Measurements from ENCODE around the gene CSTPP1. TPM values are rescaled to one million over a fixed set of nuclear protein-coding genes. Genes with fewer than 3 reads are reported as not detected.
A peak's percentile ranks its signal among the peaks of the same experiment; 100 is the strongest.

CSTPP1 gene
- total RNA-seq, 1 donor from 2014 or later, result 29.6 TPM

DNA sequence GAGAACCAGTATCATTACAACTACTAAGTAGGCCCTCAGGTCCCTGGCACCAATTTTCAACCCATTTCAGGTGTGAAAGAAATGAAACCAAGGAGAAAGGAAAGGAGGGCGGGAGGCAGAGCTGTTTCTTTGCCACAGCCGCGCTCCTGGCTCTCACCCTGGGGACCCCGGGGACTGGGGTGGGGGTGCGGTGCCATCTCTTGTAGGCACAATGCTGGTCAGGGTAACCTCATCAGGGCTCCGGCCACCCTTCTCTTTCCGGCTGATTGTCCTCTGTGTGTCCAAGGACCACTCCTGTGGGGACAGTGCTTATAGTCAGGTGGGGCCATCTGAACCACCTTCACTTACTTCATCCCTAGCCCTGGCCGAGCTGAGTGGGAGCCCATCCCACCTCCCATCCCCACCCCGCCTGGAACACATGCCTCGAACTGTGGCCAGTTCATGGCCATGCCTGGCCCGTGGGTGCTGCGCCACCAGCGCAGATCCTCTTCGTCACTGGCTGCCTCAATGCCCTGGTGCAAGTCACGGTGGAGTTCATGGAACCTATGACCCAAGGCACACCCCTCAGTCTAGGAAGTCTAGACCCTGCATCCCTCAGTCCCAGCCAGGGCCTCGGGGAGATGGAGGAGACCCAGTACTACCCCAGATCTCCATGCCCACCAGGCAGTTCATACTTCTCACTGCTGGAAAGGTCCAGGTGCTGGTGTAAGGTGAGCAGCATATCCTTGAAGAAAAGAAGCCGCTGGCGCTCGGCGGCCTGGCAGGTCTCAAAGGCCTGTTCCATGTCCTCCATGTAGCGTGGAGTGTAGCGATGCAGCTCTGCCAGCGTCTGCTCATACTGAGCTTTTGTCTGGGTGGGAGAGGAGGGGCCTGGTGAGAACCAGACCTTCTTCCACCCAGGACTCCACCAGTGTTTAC, 242.4 kb downstream of the CSTPP1 start:
- Mint-ChIP-seq H3K4me3 (ENCODE audit: unreplicated experiment) (peak overlapping the region; percentile 12), H3K27ac (ENCODE audit: unreplicated experiment) (no peak overlapping the region), H3K27me3 (ENCODE audit: low read depth, unreplicated experiment) (no peaks in the 10 kb centered on the region), H3K4me1 (ENCODE audit: low read depth, unreplicated experiment) (peaks cover 7% of the 10 kb centered on the region), H3K36me3 (ENCODE audit: low read depth, unreplicated experiment) (peaks cover 8% of the 10 kb centered on the region), H3K9me3 (ENCODE audit: unreplicated experiment) (no peaks in the 10 kb centered on the region)
- TF ChIP-seq EZH2 (IDR thresholded peaks at IDR 0.05; ENCODE audit: insufficient read depth, low read length) (no peak), CTCF (IDR thresholded peaks at IDR 0.05; ENCODE audit: insufficient read depth, low read depth, low read length) (no peak)
- Histone ChIP-seq H2AFZ (ENCODE audit: low read depth, low read length) (no peak overlapping the region), H3K79me2 (ENCODE audit: insufficient read depth, low read length) (peaks cover 43% of the 10 kb centered on the region), H3K9me3 (ENCODE audit: insufficient read depth, low read depth, low read length) (no peaks in the 10 kb centered on the region), H3K4me1 (ENCODE audit: insufficient read depth, low read length) (peaks cover 18% of the 10 kb centered on the region), H3K4me2 (ENCODE audit: low read length) (no peak overlapping the region), H3K27me3 (ENCODE audit: insufficient read depth, low read length) (no peaks in the 10 kb centered on the region), H3K27ac (ENCODE audit: low read depth, low read length) (no peak overlapping the region), H3K4me3 (ENCODE audit: insufficient read depth, low read depth, low read length) (no peak overlapping the region), H3K9ac (ENCODE audit: low read length) (no peak overlapping the region), H3K36me3 (ENCODE audit: insufficient read depth, low read length) (peaks cover 12% of the 10 kb centered on the region), H4K20me1 (ENCODE audit: insufficient read depth, low read length) (peaks cover 25% of the 10 kb centered on the region)
- FAIRE-seq, result no peak
- DNase-seq (ENCODE audit: low read depth), result no peak

- DNase-seq (ENCODE audit: low read depth) (no peak), FAIRE-seq (no peak)
- no peaks in the 10 kb centered on the region for H3K27me3 ChIP-seq (ENCODE audit: insufficient read depth, low read length)
- no peak overlapping the region for H2AFZ ChIP-seq (ENCODE audit: low read depth, low read length)
- no peak overlapping the region for H3K4me3 ChIP-seq (ENCODE audit: insufficient read depth, low read depth, low read length)
- peaks cover 45% of the 10 kb centered on the region for H3K79me2 ChIP-seq (ENCODE audit: insufficient read depth, low read length)
- peaks cover 21% of the 10 kb centered on the region for H3K4me1 ChIP-seq (ENCODE audit: insufficient read depth, low read length)
- Mint-ChIP-seq H3K9me3 (ENCODE audit: unreplicated experiment) (no peaks in the 10 kb centered on the region), H3K36me3 (ENCODE audit: low read depth, unreplicated experiment) (peaks cover 10% of the 10 kb centered on the region), H3K4me1 (ENCODE audit: low read depth, unreplicated experiment) (peaks cover 10% of the 10 kb centered on the region), H3K27me3 (ENCODE audit: low read depth, unreplicated experiment) (no peaks in the 10 kb centered on the region), H3K4me3 (ENCODE audit: unreplicated experiment) (no peak overlapping the region), H3K27ac (ENCODE audit: unreplicated experiment) (no peak overlapping the region)
- TF ChIP-seq EZH2 (IDR thresholded peaks at IDR 0.05; ENCODE audit: insufficient read depth, low read length) (no peak), CTCF (IDR thresholded peaks at IDR 0.05; ENCODE audit: insufficient read depth, low read depth, low read length) (peak; percentile 62)
- H3K9ac ChIP-seq (ENCODE audit: low read length), result no peak overlapping the region
- H3K27ac ChIP-seq (ENCODE audit: low read depth, low read length), result no peak overlapping the region
- H4K20me1 ChIP-seq (ENCODE audit: insufficient read depth, low read length), result peaks cover 29% of the 10 kb centered on the region
- peaks cover 10% of the 10 kb centered on the region for H3K36me3 ChIP-seq (ENCODE audit: insufficient read depth, low read length)
- no peak overlapping the region for H3K4me2 ChIP-seq (ENCODE audit: low read length)
- H3K9me3 ChIP-seq (ENCODE audit: insufficient read depth, low read depth, low read length), result no peaks in the 10 kb centered on the region
Observed at GRCh38 chr11:47179655-47179991, 243.1 kb downstream of the CSTPP1 start.
